Activated naive CD8-positive, alpha-beta T cell treated with anti-CD3 and anti-CD28 coated beads for 36 hours (primary cell): ENCODE results near the gene MAP4K1. TPM values are rescaled to one million over a fixed set of nuclear protein-coding genes. Genes with fewer than 3 reads are reported as not detected.
A peak's percentile ranks its signal among the peaks of the same experiment; 100 is the strongest.
"Not testable (repeated sequence)": the region's sequence is repeated elsewhere in the genome, so short reads cannot be mapped to it uniquely, and the experiment has no call there.

Experiments
- DNase-seq: peaks from one replicate; pipeline ENCODE4 v3.0.0; 2021
- H3K27ac Mint-ChIP-seq: one replicate; pipeline ENCODE4 v1.8.0; 2022; ENCODE audit warnings: mild to moderate bottlenecking, moderate library complexity, mixed read lengths
- H3K27me3 Mint-ChIP-seq: one replicate; pipeline ENCODE4 v1.8.0; 2022; ENCODE audit warnings: mild to moderate bottlenecking, mixed read lengths
- H3K36me3 Mint-ChIP-seq: one replicate; pipeline ENCODE4 v1.8.0; 2021; ENCODE audit warnings: mild to moderate bottlenecking, mixed read lengths
- H3K4me1 Mint-ChIP-seq: one replicate; pipeline ENCODE4 v1.8.0; 2021; ENCODE audit warnings: mixed read lengths
- H3K4me3 Mint-ChIP-seq: one replicate; pipeline ENCODE4 v1.8.0; 2022; ENCODE audit warnings: mild to moderate bottlenecking, moderate library complexity, mixed read lengths
- H3K9me3 Mint-ChIP-seq: one replicate; pipeline ENCODE4 v1.8.0; 2022; ENCODE audit warnings: mixed read lengths
- total RNA-seq, 2 experiments: library from RNA; stranded (reverse); gene quantifications; one replicate each; pipeline ENCODE4 v1.2.3, GENCODE V29; 2021

The MAP4K1 gene
- total RNA-seq, 2 experiments from 2014 or later = 169 TPM

GRCh38 chr19:38618590-38619360 lies 1.0 kb upstream of the MAP4K1 start, which contains the start of gene EIF3K:
EIF3K (plus strand) TSS chr19:38619188; CDS start chr19:38619269, 81 bp downstream.
- no peaks in the 10 kb centered on the region for H3K9me3 Mint-ChIP-seq
- peak; percentile 99 for DNase-seq
- H3K36me3 Mint-ChIP-seq = peaks cover 35% of the 10 kb centered on the region
- H3K27ac Mint-ChIP-seq = peak within 1 kb of the TSS; percentile 98
- H3K4me1 Mint-ChIP-seq = peaks cover 29% of the 10 kb centered on the region
- H3K4me3 Mint-ChIP-seq = peak within 1 kb of the TSS; percentile 100
- H3K27me3 Mint-ChIP-seq = no peaks in the 10 kb centered on the region

- Mint-ChIP-seq H3K27ac (peak overlapping the region; percentile 98), H3K9me3 (no peaks in the 10 kb centered on the region), H3K4me3 (peak overlapping the region; percentile 100), H3K36me3 (peaks cover 40% of the 10 kb centered on the region), H3K27me3 (no peaks in the 10 kb centered on the region), H3K4me1 (peaks cover 33% of the 10 kb centered on the region)
- DNase-seq = peak; percentile 22
Observed at GRCh38 chr19:38617283-38617763, 430 bp downstream of the MAP4K1 start.

- peak overlapping the region; percentile 100 for H3K4me3 Mint-ChIP-seq
- H3K27me3 Mint-ChIP-seq = no peaks in the 10 kb centered on the region
- H3K27ac Mint-ChIP-seq = peak overlapping the region; percentile 98
- peaks cover 33% of the 10 kb centered on the region for H3K36me3 Mint-ChIP-seq
- no peak for DNase-seq
- peaks cover 33% of the 10 kb centered on the region for H3K4me1 Mint-ChIP-seq
- H3K9me3 Mint-ChIP-seq = no peaks in the 10 kb centered on the region
Observed at GRCh38 chr19:38616265-38616664, 1.5 kb downstream of the MAP4K1 start.

GRCh38 chr19:38615007-38615581 lies 2.7 kb downstream of the MAP4K1 start:
- Mint-ChIP-seq H3K4me1 (peaks cover 26% of the 10 kb centered on the region), H3K36me3 (peaks cover 42% of the 10 kb centered on the region)

GRCh38 chr19:38614289-38614688 lies 3.5 kb downstream of the MAP4K1 start:
- Mint-ChIP-seq H3K27me3 (no peaks in the 10 kb centered on the region), H3K9me3 (no peaks in the 10 kb centered on the region), H3K4me3 (no peak overlapping the region), H3K27ac (no peak overlapping the region), H3K36me3 (peaks cover 39% of the 10 kb centered on the region), H3K4me1 (peaks cover 20% of the 10 kb centered on the region)
- no peak for DNase-seq

More at GRCh38 chr19:38615007-38615581, 2.7 kb downstream of the MAP4K1 start:
- no peak for DNase-seq
- Mint-ChIP-seq H3K4me3 (peak overlapping the region; percentile 29), H3K27ac (peak overlapping the region; percentile 32), H3K27me3 (no peaks in the 10 kb centered on the region), H3K9me3 (no peaks in the 10 kb centered on the region)

GRCh38 chr19:38606131-38606530 lies 11.6 kb downstream of the MAP4K1 start:
- Mint-ChIP-seq H3K9me3 (no peaks in the 10 kb centered on the region), H3K4me3 (no peak overlapping the region), H3K4me1 (peaks cover 2% of the 10 kb centered on the region), H3K27ac (no peak overlapping the region), H3K36me3 (peaks cover 25% of the 10 kb centered on the region), H3K27me3 (no peaks in the 10 kb centered on the region)
- DNase-seq = no peak

- DNase-seq, H3K27me3 Mint-ChIP-seq, H3K9me3 Mint-ChIP-seq, H3K27ac Mint-ChIP-seq, H3K4me3 Mint-ChIP-seq, H3K4me1 Mint-ChIP-seq: not testable (repeated sequence)
- peaks cover 16% of the 10 kb centered on the region for H3K36me3 Mint-ChIP-seq
Observed at GRCh38 chr19:38602856-38603255, 14.9 kb downstream of the MAP4K1 start.

- peak overlapping the region; percentile 15 for H3K27ac Mint-ChIP-seq
Observed at GRCh38 chr19:38599722-38600121, 18.0 kb downstream of the MAP4K1 start.

GRCh38 chr19:38597075-38597474 lies 20.7 kb downstream of the MAP4K1 start:
- Mint-ChIP-seq H3K27ac (no peak overlapping the region), H3K9me3 (no peaks in the 10 kb centered on the region), H3K27me3 (no peaks in the 10 kb centered on the region), H3K36me3 (peaks cover 28% of the 10 kb centered on the region), H3K4me1 (no peaks in the 10 kb centered on the region), H3K4me3 (no peak overlapping the region)
- DNase-seq = no peak

More at GRCh38 chr19:38599722-38600121, 18.0 kb downstream of the MAP4K1 start:
- no peak for DNase-seq
- peaks cover 25% of the 10 kb centered on the region for H3K36me3 Mint-ChIP-seq
- H3K4me3 Mint-ChIP-seq = no peak overlapping the region
- no peaks in the 10 kb centered on the region for H3K9me3 Mint-ChIP-seq
- no peaks in the 10 kb centered on the region for H3K27me3 Mint-ChIP-seq
- no peaks in the 10 kb centered on the region for H3K4me1 Mint-ChIP-seq

GRCh38 chr19:38596057-38596981 lies 21.4 kb downstream of the MAP4K1 start:
- H3K27me3 Mint-ChIP-seq = no peaks in the 10 kb centered on the region
- peaks cover 25% of the 10 kb centered on the region for H3K36me3 Mint-ChIP-seq
- no peak overlapping the region for H3K4me3 Mint-ChIP-seq
- peak; percentile 20 for DNase-seq
- H3K4me1 Mint-ChIP-seq = no peaks in the 10 kb centered on the region
- no peaks in the 10 kb centered on the region for H3K9me3 Mint-ChIP-seq
- H3K27ac Mint-ChIP-seq = no peak overlapping the region

GRCh38 chr19:38592940-38593339 lies 24.8 kb downstream of the MAP4K1 start:
- H3K4me1 Mint-ChIP-seq = no peaks in the 10 kb centered on the region
- no peak for DNase-seq
- H3K27ac Mint-ChIP-seq = no peak overlapping the region
- H3K9me3 Mint-ChIP-seq = no peaks in the 10 kb centered on the region
- peaks cover 23% of the 10 kb centered on the region for H3K36me3 Mint-ChIP-seq
- no peaks in the 10 kb centered on the region for H3K27me3 Mint-ChIP-seq
- no peak overlapping the region for H3K4me3 Mint-ChIP-seq

GRCh38 chr19:38588041-38588440 lies 29.7 kb downstream of the MAP4K1 start:
- DNase-seq = no peak
- Mint-ChIP-seq H3K9me3 (no peaks in the 10 kb centered on the region), H3K27me3 (no peaks in the 10 kb centered on the region), H3K27ac (no peak overlapping the region), H3K36me3 (peaks cover 3% of the 10 kb centered on the region), H3K4me3 (no peak overlapping the region), H3K4me1 (peaks cover 4% of the 10 kb centered on the region)

GRCh38 chr19:38587562-38587961 lies 30.2 kb downstream of the MAP4K1 start:
- Mint-ChIP-seq H3K27ac (no peak overlapping the region), H3K4me3 (no peak overlapping the region), H3K36me3 (peaks cover 3% of the 10 kb centered on the region), H3K4me1 (peaks cover 4% of the 10 kb centered on the region), H3K9me3 (no peaks in the 10 kb centered on the region), H3K27me3 (no peaks in the 10 kb centered on the region)
- DNase-seq = no peak

GRCh38 chr19:38583985-38584305 lies 33.8 kb downstream of the MAP4K1 start:
- no peak overlapping the region for H3K27ac Mint-ChIP-seq
- no peaks in the 10 kb centered on the region for H3K9me3 Mint-ChIP-seq
- no peaks in the 10 kb centered on the region for H3K36me3 Mint-ChIP-seq
- DNase-seq = no peak
- peaks cover 6% of the 10 kb centered on the region for H3K4me1 Mint-ChIP-seq
- no peak overlapping the region for H3K4me3 Mint-ChIP-seq
- H3K27me3 Mint-ChIP-seq = no peaks in the 10 kb centered on the region
